GM13977 (cell line): ENCODE data around the gene CDK5.
A peak's percentile ranks its signal among the peaks of the same experiment; 100 is the strongest.

ENCODE experiments used
- DNase-seq: peaks from one replicate; pipeline ENCODE4 v3.0.0; 2012; ENCODE audit warnings: low spot score
- in situ Hi-C: fragments of 300-500 bp; cut with MboI; formaldehyde crosslinking; loops from one replicate; pipeline ENCODE4 v1.12.0; 2022; ENCODE audit warnings: low sequenced_read_pairs, low pct_unique_long_range_greater_than_20kb, mixed read lengths, inconsistent platforms; ENCODE audit not compliant: unreplicated experiment
- TF ChIP-seq, protein P1 (sequence below): IDR thresholded peaks from 2 replicates; pipeline ENCODE4 v1.5.1; 2012; ENCODE audit warnings: mild to moderate bottlenecking, control low read depth; ENCODE audit not compliant: insufficient read depth; ENCODE audit errors: extremely low read depth, missing control alignments

CDK5 gene

GRCh38 chr7:151087245-151088018 is 29.7 kb upstream of the CDK5 start:
- in situ Hi-C loops, result no loop called here
- DNase-seq, result peak; percentile 68
- TF ChIP-seq, protein P1, sequence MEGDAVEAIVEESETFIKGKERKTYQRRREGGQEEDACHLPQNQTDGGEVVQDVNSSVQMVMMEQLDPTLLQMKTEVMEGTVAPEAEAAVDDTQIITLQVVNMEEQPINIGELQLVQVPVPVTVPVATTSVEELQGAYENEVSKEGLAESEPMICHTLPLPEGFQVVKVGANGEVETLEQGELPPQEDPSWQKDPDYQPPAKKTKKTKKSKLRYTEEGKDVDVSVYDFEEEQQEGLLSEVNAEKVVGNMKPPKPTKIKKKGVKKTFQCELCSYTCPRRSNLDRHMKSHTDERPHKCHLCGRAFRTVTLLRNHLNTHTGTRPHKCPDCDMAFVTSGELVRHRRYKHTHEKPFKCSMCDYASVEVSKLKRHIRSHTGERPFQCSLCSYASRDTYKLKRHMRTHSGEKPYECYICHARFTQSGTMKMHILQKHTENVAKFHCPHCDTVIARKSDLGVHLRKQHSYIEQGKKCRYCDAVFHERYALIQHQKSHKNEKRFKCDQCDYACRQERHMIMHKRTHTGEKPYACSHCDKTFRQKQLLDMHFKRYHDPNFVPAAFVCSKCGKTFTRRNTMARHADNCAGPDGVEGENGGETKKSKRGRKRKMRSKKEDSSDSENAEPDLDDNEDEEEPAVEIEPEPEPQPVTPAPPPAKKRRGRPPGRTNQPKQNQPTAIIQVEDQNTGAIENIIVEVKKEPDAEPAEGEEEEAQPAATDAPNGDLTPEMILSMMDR, result peak; percentile 52

GRCh38 chr7:151086802-151087244 is 29.1 kb upstream of the CDK5 start:
- TF ChIP-seq, protein P1, result no peak
- DNase-seq, result no peak
- in situ Hi-C loops, result no loop called here

- TF ChIP-seq, protein P1, result no peak
- in situ Hi-C loops, result no loop called here
Measured at GRCh38 chr7:151085691-151086620, 28.3 kb upstream of the CDK5 start, which contains the start of gene AGAP3. Gene AGAP3, plus strand, starts transcription at chr7:151086475. Its CDS starts 267 bp downstream, at chr7:151086742.

DNA sequence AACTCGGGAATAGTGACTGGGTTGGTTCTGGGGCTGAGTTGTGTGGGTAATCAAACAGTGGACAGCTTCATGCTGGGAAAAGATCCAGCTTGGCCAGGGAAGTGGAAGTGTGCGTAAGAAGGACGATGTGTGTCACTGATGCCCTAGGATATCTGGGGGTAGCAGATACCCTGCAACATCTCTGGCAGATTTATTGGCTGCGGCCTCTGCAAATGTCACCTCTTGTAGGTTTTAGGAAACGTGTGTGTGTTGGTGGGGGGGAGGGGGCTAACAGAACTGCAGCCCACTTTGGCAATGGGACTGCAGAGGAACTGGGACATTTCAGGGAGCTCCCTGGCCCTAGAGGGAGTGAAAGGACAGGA is 27.6 kb upstream of the CDK5 start:
- in situ Hi-C loops, result no loop called here
- no peak for DNase-seq
- TF ChIP-seq, protein P1, result no peak

More at GRCh38 chr7:151085691-151086620, 28.3 kb upstream of the CDK5 start, which contains the start of gene AGAP3:
- DNase-seq, result peak; percentile 95

DNA sequence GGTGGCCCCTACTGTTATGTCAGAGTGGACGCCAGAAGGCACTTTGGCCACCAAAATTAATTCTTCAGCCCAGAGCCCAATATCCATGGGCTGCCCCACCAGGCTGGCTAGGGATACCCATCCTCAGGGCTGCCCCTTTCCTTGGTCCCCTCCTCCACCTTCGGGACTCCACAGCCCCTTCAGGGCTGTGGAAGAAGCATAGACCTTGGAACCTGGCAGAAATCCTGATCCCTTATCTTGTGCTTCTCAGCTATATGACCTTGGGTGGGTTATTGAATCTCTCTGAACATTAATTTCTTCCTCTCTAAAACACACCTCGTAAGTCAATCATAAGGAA is 26.1 kb upstream of the CDK5 start:
- TF ChIP-seq, protein P1, result no peak
- DNase-seq, result no peak
- in situ Hi-C loops, result no loop called here

DNA sequence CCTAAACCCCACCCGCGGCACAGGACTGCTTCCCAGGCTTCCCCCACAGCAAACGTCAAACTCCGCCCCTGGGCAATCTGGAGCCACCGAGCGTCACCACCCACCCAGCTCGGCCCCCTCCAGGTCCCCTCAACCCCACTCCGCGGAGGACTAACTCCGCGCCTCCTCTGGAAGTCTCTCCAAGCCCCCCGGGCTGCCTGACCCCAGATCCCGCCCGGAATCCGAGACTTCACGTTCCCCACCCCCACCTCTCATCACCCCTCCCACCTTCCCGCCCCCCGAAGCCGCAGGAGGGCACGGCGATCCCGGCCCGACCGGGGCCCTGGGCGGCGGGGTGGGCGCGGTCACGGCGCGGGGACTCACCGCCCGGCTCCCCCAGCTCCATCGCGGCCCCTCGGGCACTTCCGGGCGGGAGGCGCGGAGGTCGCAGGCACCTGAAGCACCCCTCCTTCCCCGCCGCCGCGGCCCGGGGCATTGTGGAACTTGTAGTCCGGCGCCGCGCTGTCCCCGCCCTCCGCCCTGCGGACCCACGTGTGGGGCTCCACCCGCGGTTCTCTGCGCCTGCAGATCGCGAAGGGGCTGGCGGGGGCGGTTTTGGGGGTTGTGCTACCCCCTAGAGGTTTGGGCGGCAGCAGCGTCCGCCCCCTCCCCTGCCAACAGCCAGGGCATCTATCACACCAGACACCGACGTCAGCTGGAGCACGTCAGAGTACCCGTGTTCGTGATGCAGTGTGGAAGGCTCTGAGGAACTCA is 25.6 kb upstream of the CDK5 start, which contains the start of gene TMUB1:
Gene TMUB1, minus strand, starts transcription at position 423 of the 753 bp plus-strand sequence. CDS start 930 bp downstream, outside the sequence.
- in situ Hi-C loops, result no loop called here
- TF ChIP-seq, protein P1, result no peak
- peak; percentile 90 for DNase-seq
